H54 (cell line): ENCODE data around the gene CDKL5.

Experiments used
- DNase-seq: peaks from one replicate; pipeline ENCODE4 v3.0.0; 2011; ENCODE audit warnings: low spot score, mixed read lengths; ENCODE audit not compliant: insufficient read length
- FAIRE-seq: peaks from 3 replicates; lab custom pipeline; 2011; peaks lifted over from hg19 to GRCh38; lab: Jason Lieb, UNC
- POLR2A ChIP-seq: IDR thresholded peaks from 2 replicates; pipeline ENCODE4 v1.6.1; 2011; ENCODE audit warnings: low read depth, mild to moderate bottlenecking, low read length

Gene CDKL5

DNA sequence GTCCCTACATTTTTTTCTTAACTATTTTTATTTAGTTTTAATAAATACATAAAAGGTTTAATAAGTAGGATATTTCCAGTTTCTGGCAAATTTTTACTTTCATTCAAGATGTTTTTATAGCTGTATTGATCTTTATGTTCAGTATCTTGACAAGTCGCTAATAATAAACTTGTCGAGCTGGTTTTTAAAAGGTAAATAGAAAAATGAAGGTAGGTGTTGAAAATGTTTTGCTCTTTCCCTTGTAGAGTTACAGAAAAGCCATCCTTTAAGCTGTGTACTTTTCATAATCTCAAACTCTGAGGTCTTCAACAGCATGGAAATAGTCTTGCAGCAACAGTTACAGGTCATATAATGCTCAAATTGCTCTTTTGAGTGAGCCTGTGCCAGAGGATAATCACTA, 193.9 kb downstream of the CDKL5 start:
- no peak for DNase-seq
- no peak for TF ChIP-seq POLR2A
- FAIRE-seq = no peak

- no peak for DNase-seq
- no peak for FAIRE-seq
- no peak for TF ChIP-seq POLR2A
These were observed 194.9 kb downstream of the CDKL5 start for GRCh38 chrX:18620349-18620748.

GRCh38 chrX:18624599-18624998, 199.2 kb downstream of the CDKL5 start:
- TF ChIP-seq POLR2A = no peak
- DNase-seq (no peak), FAIRE-seq (no peak)

DNA sequence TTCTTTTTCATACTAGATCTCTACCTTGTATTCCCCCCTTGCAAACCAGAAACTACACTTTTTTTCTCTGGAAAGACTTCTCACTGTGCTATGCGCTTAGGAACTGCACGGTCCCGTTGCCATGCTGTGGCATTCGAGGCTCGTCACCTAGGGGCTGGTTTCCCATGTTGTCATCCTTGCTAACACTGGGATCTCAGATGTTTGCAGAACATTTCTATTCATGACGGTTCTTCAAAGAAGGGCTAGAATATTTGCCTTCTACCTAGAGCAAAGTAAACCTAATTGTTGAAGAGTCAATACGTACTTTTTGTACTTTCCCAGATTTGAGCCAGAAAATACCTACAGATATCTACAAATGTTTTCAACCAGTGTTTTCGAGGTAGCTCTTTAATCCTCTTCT, 205.5 kb downstream of the CDKL5 start:
- TF ChIP-seq POLR2A = no peak
- DNase-seq (no peak), FAIRE-seq (no peak)

DNA sequence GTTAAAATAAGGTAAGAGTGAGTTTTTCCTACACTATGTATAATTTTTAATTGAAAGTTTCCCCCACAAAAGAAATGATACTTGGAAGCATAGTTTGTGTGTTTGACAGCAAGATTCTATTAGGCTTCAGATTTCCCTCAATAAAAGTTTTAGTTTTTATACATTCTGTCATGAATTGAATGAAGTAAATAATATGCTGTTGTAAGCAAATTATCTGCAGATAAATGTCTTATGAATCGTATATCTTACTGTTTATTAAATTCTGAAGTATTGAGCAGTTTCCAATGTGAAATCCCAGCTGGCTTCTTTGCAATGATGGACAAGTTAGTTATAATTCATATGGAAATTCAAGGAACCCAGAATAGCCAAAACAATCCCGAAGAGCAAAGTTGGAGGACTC, 213.0 kb downstream of the CDKL5 start:
- no peak for TF ChIP-seq POLR2A
- no peak for DNase-seq
- no peak for FAIRE-seq

DNA sequence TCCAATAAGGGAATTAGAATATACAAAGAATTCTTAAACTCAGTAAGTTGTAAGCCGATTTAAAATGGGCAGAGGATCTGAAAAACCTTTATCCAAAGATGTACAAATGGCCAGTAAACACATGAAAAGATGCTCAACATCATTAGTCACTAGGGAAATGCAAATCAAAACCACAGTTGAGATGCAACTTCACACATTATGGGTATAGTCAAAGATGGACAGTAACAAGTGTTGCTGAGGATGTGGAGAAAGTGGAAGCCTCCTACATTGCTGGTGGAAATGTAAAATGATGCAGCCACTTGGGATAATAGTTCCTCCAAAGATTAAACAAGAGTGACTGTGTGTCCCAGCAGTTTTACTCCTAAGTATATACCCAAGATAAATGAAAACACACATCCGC, 213.9 kb downstream of the CDKL5 start:
- DNase-seq (no peak), FAIRE-seq (no peak)
- no peak for TF ChIP-seq POLR2A

- DNase-seq = no peak
- TF ChIP-seq POLR2A = no peak
- FAIRE-seq = no peak
These were observed 215.3 kb downstream of the CDKL5 start for GRCh38 chrX:18640686-18641085.

DNA sequence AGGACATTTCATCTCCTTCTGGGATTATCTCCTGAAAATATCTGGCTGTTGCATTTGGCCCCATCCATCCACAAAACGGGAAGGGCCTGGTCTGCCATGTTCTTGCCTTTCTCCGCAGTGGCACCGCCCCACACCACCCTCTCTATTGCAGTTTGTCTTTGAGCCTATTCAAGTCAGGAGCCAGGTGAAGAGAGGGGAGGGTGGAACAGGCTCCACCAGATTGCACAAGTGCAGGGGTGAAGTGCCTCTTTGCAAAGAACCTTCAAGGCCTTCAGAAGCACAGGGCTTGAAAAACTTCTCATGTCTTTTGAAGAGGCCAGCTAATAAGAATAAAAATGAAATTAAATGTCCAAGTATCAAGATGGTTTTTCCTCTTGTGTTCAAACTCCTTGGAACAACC, 217.8 kb downstream of the CDKL5 start:
- FAIRE-seq (no peak), DNase-seq (no peak)
- TF ChIP-seq POLR2A = no peak

DNA sequence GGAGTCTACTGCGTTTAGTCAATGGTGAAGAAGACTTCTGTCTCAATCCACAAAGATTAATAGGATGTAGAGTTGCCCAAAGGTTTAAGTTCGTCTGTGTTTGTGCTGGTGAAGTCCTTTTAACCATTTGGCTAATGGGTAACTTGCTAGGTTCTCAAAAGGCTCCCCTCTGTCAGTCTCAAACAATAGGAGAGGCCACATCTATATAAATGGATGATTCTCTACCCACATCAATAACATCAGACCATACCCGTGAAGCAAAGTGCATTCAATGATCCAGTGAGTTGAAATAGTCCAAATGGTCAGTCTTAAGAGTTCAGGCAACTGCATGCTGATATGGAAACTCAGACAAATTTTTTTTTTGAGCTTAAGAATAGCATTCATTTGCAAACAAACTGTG, 218.4 kb downstream of the CDKL5 start:
- no peak for TF ChIP-seq POLR2A
- FAIRE-seq (no peak), DNase-seq (no peak)

- no peak for TF ChIP-seq POLR2A
- DNase-seq = no peak
- no peak for FAIRE-seq
These were observed 222.2 kb downstream of the CDKL5 start for GRCh38 chrX:18647621-18648020.

DNA sequence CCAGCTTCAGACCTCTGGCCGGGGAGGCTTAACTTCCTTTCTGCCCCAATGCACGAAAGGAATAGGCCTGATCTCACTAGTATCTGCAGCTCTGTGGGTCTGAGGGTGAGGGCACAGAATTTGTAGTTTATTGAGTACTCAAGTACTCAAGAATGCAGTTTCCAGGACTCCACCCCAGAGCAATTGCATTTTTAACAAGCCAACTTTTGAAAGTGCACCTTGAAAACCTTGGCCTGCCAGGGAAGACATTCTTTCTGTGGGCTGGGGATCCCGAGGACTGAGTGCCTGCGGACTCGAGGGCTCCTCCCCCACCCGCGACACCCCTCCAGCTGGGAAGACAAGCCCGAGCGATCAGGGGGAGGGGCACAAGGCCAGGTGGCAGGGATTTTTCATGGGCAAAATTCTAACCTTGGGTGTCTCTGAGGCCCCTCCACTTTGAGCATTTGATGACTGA, 224.1 kb downstream of the CDKL5 start:
- DNase-seq (no peak), FAIRE-seq (no peak)
- TF ChIP-seq POLR2A = no peak

GRCh38 chrX:18650662-18651061, 225.3 kb downstream of the CDKL5 start:
- no peak for FAIRE-seq
- no peak for TF ChIP-seq POLR2A
- DNase-seq = no peak

GRCh38 chrX:18652636-18653035, 227.2 kb downstream of the CDKL5 start:
- FAIRE-seq (no peak), DNase-seq (no peak)
- no peak for TF ChIP-seq POLR2A

DNA sequence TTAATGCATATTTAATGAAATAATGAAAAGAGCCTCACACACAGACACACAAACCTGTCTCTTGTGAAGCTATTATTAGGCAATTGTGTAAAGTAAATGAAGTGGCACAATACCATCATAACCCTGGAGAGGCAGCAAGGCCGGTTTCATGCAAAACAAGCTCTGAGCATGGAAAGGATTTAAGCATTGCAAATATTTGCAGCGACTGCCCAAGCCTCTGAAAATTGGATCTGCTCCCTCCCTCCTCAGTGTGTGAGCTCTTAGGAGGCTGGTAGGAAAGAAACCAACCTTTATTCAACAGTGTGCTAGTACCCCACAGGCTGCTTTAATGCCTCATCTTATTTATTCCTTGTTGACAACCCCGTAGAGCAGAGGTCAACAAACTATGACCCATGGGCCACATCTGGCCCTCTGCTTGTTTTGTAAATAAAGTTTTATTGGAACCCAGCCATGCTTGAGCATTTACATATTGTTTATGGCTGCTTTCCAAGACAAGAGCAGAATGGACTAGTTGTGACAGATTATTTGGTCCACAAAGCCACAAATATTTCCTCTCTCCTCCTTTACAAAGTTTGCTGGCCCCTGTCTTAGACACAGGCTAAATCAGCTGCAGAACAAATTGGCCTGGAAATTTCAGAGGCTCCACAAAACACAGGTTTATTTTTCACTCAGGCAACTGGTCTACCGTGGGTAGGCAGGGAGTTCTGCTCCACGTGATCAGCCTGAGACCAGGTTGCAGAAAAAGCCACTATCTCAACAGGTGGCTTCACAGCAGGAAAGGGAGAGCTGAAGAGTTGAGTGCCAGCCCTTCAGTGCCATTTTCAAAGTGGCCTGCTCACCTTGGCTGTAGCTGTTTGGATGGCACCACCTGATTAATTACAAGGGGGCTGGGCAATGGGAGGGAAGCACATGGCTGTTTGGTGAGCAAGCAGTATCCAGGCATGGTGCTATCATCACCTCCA, 229.7 kb downstream of the CDKL5 start:
- no peak for DNase-seq
- no peak for FAIRE-seq
- no peak for TF ChIP-seq POLR2A

GRCh38 chrX:18661273-18661672, 235.9 kb downstream of the CDKL5 start:
- DNase-seq (no peak), FAIRE-seq (no peak)
- no peak for TF ChIP-seq POLR2A

GRCh38 chrX:18664947-18665346, 239.5 kb downstream of the CDKL5 start:
- no peak for TF ChIP-seq POLR2A
- DNase-seq = no peak
- FAIRE-seq = no peak
